ENCODE data around the gene STK4.

STK4 gene

DNA sequence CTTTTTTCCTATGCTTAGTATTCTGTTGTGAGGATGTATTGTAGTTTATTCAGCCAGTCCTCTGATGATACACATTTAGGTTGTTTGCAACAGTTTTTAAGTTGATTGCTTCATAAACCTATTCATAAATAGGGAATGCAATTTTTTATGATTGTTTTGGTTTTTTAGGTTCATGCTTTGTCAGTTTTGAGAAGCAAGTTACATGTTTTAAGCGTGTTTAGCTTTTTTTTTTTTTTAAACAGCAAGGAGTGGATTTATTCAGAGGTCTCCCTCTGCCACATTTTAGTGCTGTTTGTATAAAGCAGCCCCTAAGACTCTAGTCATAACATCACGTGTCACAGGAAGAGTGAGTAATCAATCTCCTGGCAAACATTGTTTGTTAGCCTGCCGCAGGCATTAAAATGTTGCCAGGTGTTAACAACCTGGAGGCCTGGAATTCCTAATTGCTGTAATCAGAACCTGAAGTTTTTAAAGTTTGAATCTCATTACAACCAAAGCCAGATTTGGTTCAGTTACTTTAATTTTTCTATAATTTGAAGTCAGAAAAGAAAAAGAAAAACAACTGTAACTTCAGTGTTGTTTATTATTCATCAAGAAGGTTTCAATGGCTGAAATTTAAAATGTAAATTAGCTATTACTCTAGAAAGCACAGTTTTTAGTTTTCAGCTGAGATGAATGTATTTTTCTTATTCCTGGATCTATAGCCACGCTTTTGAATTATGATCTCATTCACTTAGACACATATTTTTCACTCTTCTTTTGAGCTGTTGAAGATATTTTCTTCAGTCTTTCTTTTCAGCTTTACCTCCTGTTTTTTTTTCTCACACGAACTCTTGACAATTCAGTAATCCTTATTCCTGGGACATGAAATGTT, 75.4 kb downstream of the STK4 start:
- peaks cover 11% of the 10 kb centered on the region for H3K4me1 ChIP-seq (ENCODE audit: control insufficient read depth, insufficient read depth, low read length)
- H3K36me3 ChIP-seq (ENCODE audit: control insufficient read depth, insufficient read depth, low read length): no peaks in the 10 kb centered on the region
- H3K4me3 ChIP-seq (ENCODE audit: low read length): no peak overlapping the region
- no peak overlapping the region for H3K27ac ChIP-seq (ENCODE audit: low read depth, low read length)
- no peaks in the 10 kb centered on the region for H3K27me3 ChIP-seq (ENCODE audit: control insufficient read depth, insufficient read depth, low read length)
- no peak overlapping the region for H3K9ac ChIP-seq (ENCODE audit: low read length)

DNA sequence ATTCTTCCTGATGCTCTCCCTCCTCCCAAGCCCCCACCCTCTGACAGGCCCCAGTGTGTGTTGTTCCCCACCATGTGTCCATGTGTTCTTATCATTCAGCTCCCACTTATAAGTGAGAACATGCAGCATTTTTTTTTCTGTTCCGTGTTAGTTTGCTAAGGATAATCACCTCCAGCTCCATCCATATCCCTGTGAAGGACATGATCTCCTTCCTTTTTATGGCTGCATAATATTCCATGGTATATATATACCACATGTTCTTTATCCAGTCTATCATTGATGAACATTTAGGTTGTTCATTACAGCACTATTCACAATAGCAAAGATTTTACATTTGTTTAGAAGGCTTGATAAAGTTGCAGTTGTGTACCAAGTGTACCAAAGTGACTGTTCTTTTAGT, 76.7 kb downstream of the STK4 start:
- Histone ChIP-seq H3K27me3 (ENCODE audit: control insufficient read depth, insufficient read depth, low read length) (no peaks in the 10 kb centered on the region), H3K4me1 (ENCODE audit: control insufficient read depth, insufficient read depth, low read length) (peaks cover 4% of the 10 kb centered on the region), H3K9ac (ENCODE audit: low read length) (no peak overlapping the region), H3K27ac (ENCODE audit: low read depth, low read length) (no peak overlapping the region), H3K4me3 (ENCODE audit: low read length) (no peak overlapping the region), H3K36me3 (ENCODE audit: control insufficient read depth, insufficient read depth, low read length) (no peaks in the 10 kb centered on the region)

DNA sequence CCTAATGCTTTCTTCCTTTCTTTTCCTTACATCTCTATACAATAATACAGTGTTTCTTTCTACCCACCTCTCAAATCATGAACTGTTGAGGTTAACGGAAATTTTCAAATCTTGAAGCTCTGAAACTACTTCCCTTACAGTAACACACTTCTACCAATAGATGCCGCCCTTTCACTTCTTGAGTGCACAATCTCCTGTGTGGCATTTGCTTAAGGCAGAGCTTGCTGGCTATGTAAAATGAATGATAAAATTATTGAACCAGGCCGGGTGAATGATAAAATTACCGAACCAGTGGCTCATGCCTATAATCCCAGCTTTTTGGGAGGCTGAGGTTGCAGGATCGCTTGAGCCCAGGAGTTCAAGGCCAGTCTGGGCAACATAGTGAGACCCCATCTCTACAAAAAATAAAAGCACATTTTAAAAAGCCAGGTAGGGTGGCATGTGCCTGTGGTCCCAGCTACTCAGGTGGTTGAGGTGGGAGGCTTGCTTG, 77.8 kb downstream of the STK4 start:
- no peaks in the 10 kb centered on the region for H3K27me3 ChIP-seq (ENCODE audit: control insufficient read depth, insufficient read depth, low read length)
- no peak overlapping the region for H3K27ac ChIP-seq (ENCODE audit: low read depth, low read length)
- H3K9ac ChIP-seq (ENCODE audit: low read length): no peak overlapping the region
- H3K4me3 ChIP-seq (ENCODE audit: low read length): no peak overlapping the region
- H3K4me1 ChIP-seq (ENCODE audit: control insufficient read depth, insufficient read depth, low read length): peaks cover 2% of the 10 kb centered on the region
- H3K36me3 ChIP-seq (ENCODE audit: control insufficient read depth, insufficient read depth, low read length): no peaks in the 10 kb centered on the region

DNA sequence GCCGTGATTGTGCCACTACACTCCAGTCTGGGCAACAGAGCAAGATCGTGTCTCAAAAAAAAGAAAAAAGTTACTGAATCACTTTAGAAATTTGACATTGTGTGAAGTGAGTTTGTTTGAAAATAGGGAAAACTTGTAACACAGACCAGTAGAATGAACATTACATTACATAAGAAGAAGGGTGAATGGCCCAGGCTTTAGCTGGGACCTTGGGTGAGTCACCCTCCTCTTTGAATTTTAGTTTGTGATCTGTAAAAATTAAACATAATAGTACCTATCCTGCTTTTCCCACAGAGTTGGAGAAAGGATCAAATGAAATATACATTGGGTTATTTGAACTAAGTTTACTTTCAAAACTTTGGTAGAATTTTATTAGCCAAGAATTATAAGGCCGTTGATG, 78.3 kb downstream of the STK4 start:
- Histone ChIP-seq H3K4me1 (ENCODE audit: control insufficient read depth, insufficient read depth, low read length) (peaks cover 2% of the 10 kb centered on the region), H3K9ac (ENCODE audit: low read length) (no peak overlapping the region), H3K4me3 (ENCODE audit: low read length) (no peak overlapping the region), H3K27ac (ENCODE audit: low read depth, low read length) (no peak overlapping the region), H3K36me3 (ENCODE audit: control insufficient read depth, insufficient read depth, low read length) (no peaks in the 10 kb centered on the region), H3K27me3 (ENCODE audit: control insufficient read depth, insufficient read depth, low read length) (no peaks in the 10 kb centered on the region)

GRCh38 chr20:45047581-45048119, 81.3 kb downstream of the STK4 start:
- Histone ChIP-seq H3K9ac (ENCODE audit: low read length) (no peak overlapping the region), H3K4me1 (ENCODE audit: control insufficient read depth, insufficient read depth, low read length) (peaks cover 2% of the 10 kb centered on the region), H3K27me3 (ENCODE audit: control insufficient read depth, insufficient read depth, low read length) (no peaks in the 10 kb centered on the region), H3K27ac (ENCODE audit: low read depth, low read length) (no peak overlapping the region), H3K4me3 (ENCODE audit: low read length) (no peak overlapping the region), H3K36me3 (ENCODE audit: control insufficient read depth, insufficient read depth, low read length) (no peaks in the 10 kb centered on the region)

DNA sequence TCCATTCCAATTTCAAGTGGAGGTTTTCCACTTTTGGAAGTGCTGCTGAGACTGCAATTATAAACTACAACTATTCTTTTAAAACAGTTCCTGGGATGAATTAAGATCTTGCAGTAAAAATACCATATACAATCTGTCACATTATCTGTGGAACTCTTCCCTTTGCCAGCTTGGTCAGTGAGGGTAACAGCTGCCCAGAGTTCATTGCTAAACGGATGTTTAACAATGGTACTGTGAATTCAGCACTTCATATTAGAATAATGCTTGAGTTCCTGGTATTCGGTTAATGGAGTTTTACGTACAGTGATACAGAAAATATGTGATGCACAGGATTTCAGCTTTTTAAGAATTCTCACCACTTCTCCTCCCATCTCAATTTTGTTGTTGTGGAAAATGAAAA, 83.1 kb downstream of the STK4 start:
- Histone ChIP-seq H3K4me1 (ENCODE audit: control insufficient read depth, insufficient read depth, low read length) (peaks cover 2% of the 10 kb centered on the region), H3K27ac (ENCODE audit: low read depth, low read length) (no peak overlapping the region), H3K4me3 (ENCODE audit: low read length) (no peak overlapping the region), H3K9ac (ENCODE audit: low read length) (no peak overlapping the region), H3K27me3 (ENCODE audit: control insufficient read depth, insufficient read depth, low read length) (no peaks in the 10 kb centered on the region), H3K36me3 (ENCODE audit: control insufficient read depth, insufficient read depth, low read length) (no peaks in the 10 kb centered on the region)

DNA sequence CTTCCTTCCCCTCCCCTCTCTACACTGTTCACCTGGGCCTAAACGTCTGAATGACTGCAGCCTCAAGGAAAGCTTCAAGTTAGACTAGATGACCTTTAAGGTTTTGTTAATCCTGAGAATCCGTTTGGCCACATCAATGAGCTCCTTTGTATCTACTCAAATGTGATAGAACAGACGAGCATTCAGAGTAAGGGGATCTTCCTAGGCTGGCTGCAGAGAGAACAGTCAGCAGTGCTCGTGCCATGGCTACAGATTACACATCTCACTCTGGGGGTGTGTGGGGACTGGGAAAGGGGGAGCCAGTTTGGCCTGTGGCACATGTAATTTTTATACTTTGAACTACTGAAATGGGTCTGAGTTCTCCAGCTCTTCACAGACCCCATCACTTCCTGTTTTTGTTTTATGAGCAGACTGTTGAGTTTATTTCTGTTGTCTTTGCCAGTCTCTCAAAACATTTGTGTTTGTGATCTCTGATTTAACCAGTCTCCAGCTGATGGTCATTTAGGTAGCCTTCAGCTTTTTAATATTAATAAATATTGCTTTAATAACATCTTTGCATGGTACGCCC, 83.7 kb downstream of the STK4 start:
- Histone ChIP-seq H3K4me1 (ENCODE audit: control insufficient read depth, insufficient read depth, low read length) (peaks cover 2% of the 10 kb centered on the region), H3K27me3 (ENCODE audit: control insufficient read depth, insufficient read depth, low read length) (no peaks in the 10 kb centered on the region), H3K9ac (ENCODE audit: low read length) (no peak overlapping the region), H3K4me3 (ENCODE audit: low read length) (no peak overlapping the region), H3K36me3 (ENCODE audit: control insufficient read depth, insufficient read depth, low read length) (no peaks in the 10 kb centered on the region), H3K27ac (ENCODE audit: low read depth, low read length) (no peak overlapping the region)

- H3K27me3 ChIP-seq (ENCODE audit: control insufficient read depth, insufficient read depth, low read length): no peaks in the 10 kb centered on the region
- H3K9ac ChIP-seq (ENCODE audit: low read length): no peak overlapping the region
- no peak overlapping the region for H3K4me3 ChIP-seq (ENCODE audit: low read length)
- peaks cover 2% of the 10 kb centered on the region for H3K4me1 ChIP-seq (ENCODE audit: control insufficient read depth, insufficient read depth, low read length)
- no peak overlapping the region for H3K27ac ChIP-seq (ENCODE audit: low read depth, low read length)
- no peaks in the 10 kb centered on the region for H3K36me3 ChIP-seq (ENCODE audit: control insufficient read depth, insufficient read depth, low read length)
Measured at GRCh38 chr20:45051204-45052060, 85.1 kb downstream of the STK4 start.

DNA sequence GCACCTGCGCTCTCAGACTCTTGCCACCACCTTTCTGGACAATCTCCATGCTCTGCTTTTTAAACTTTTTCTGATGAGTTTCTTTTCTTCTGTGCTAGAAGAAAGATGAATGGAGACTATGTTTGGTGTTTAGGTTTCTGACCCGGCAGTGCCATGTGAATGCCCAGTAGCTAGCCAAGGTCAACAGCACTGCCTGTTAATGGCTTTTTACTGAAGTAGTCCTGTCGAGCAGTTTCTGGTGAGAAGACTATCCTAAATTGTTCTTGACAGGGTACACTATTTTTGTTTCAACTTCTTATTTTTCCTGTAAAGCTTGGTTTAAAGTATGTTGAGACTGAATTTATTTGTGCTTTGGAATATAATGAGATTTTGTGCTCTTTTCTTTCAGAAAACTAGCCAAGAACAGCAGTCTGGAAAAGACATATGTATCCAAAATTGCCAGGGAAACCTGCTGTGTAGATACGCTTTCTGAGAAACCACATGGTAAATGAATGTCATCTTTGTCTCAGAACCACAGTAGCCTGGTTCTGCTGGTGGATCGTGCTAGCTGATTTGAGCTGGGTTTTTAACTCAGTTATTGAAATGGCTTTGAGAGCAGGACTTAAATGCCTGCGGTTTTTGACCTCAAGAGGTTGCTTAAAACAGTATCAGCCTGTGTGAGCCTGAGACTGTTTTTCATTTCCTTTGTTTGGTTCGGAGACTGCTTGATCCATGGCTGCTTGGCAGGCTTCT, 86.6 kb downstream of the STK4 start:
- H3K4me1 ChIP-seq (ENCODE audit: control insufficient read depth, insufficient read depth, low read length): peaks cover 2% of the 10 kb centered on the region
- no peak overlapping the region for H3K9ac ChIP-seq (ENCODE audit: low read length)
- H3K27me3 ChIP-seq (ENCODE audit: control insufficient read depth, insufficient read depth, low read length): no peaks in the 10 kb centered on the region
- H3K27ac ChIP-seq (ENCODE audit: low read depth, low read length): no peak overlapping the region
- H3K4me3 ChIP-seq (ENCODE audit: low read length): no peak overlapping the region
- peaks cover 5% of the 10 kb centered on the region for H3K36me3 ChIP-seq (ENCODE audit: control insufficient read depth, insufficient read depth, low read length)

DNA sequence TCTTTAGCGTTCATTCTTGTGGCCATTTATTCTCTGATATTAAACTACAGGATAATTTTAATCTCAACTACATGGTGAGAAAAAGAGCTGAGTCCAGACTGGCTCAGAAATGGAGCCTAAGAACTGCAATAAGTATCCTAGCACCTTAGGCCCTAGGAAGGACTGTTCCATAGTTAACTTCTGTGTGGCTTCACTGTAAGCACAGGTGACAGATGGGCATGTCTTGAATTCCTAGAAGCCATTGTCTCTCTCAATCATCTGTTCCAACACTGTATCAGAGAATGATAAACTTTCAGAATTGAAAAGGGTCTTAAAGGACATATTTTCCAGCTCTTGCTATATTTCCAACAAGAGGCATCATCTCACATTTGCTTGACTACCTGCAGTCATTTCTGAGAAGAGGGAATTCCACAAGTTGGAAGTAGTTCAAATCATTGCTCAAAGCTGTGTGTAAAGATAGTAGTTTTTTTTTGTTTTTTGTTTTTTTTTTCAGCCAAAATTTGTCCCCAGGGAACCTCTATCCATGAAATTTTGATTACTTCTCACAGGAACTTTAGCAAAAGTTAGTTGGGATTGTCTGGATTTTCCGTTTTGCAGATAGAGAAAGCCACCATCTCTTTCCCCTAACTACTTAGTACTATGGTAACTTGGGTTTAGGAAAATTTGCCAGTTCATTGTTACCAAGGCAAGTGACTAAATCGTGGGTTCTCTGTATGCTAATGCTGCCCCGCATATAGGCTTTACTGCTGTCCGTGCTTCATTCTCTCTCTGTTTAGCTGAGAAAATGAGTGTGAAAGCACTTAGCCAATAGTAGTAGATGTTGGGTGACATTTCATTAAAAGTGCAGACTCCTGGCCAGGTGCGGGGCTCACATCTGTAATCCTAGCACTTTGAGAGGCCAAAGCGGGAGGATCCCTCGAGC, 87.4 kb downstream of the STK4 start:
- Histone ChIP-seq H3K36me3 (ENCODE audit: control insufficient read depth, insufficient read depth, low read length) (peaks cover 5% of the 10 kb centered on the region), H3K4me3 (ENCODE audit: low read length) (no peak overlapping the region), H3K27ac (ENCODE audit: low read depth, low read length) (no peak overlapping the region), H3K4me1 (ENCODE audit: control insufficient read depth, insufficient read depth, low read length) (peaks cover 2% of the 10 kb centered on the region), H3K27me3 (ENCODE audit: control insufficient read depth, insufficient read depth, low read length) (no peaks in the 10 kb centered on the region), H3K9ac (ENCODE audit: low read length) (no peak overlapping the region)

DNA sequence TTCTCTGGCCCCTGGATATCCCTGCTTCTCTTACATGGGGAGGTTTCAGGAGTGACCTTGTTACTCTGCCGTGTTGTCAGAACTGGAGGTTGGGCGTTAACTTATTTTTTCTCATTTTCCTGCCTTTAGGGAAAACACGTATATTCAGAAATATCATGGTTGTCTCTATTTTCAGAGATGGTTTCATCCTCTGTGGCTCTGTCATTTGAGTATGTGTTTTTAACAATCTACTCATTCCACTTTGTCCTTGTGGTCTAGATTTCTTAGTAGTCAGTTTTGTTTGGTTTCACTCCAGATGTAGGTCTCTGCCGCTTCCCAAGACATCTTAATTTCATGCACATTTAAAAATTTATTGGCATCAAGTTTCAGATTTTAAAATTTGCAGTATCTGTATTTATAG, 88.7 kb downstream of the STK4 start:
- no peaks in the 10 kb centered on the region for H3K27me3 ChIP-seq (ENCODE audit: control insufficient read depth, insufficient read depth, low read length)
- no peak overlapping the region for H3K27ac ChIP-seq (ENCODE audit: low read depth, low read length)
- no peaks in the 10 kb centered on the region for H3K4me1 ChIP-seq (ENCODE audit: control insufficient read depth, insufficient read depth, low read length)
- H3K36me3 ChIP-seq (ENCODE audit: control insufficient read depth, insufficient read depth, low read length): peaks cover 9% of the 10 kb centered on the region
- H3K9ac ChIP-seq (ENCODE audit: low read length): no peak overlapping the region
- H3K4me3 ChIP-seq (ENCODE audit: low read length): no peak overlapping the region

All from rectal smooth muscle tissue (tissue), 1 donor.